SK-N-SH (cell line): ENCODE measurements around the gene COG2. TPM values are rescaled to one million over a fixed set of nuclear protein-coding genes. Genes with fewer than 3 reads are reported as not detected.
"Not testable (repeated sequence)": the region's sequence is repeated elsewhere in the genome, so short reads cannot be mapped to it uniquely, and the experiment has no call there.

Experiments used
- CTCF ChIA-PET: fragments of 300-600, 350-600 bp; formaldehyde crosslinking; extraction: SDS; loops from one replicate; lab custom pipeline; 2021; lab: Yijun Ruan, JAX
- POLR2A ChIA-PET: fragments of 350-600 bp; sonication (Branson Sonifier 250); formaldehyde crosslinking; extraction: SDS; loops from one replicate; lab custom pipeline; 2020; ENCODE audit warnings: antibody characterized with exemption, inconsistent platforms; lab: Yijun Ruan, JAX
- DNase-seq: peaks from one replicate; pipeline ENCODE4 v3.0.0; 2012
- H2AFZ ChIP-seq: fragments of 200-600 bp; sonication (generic); 2 replicates; pipeline ENCODE4 v1.8.1; 2016; ENCODE audit warnings: antibody characterized with exemption, mild to moderate bottlenecking, low read depth
- H3F3A ChIP-seq: fragments of 200-600 bp; sonication (generic); replicated peaks from 2 replicates; pipeline ENCODE3; 2016; ENCODE audit warnings: antibody characterized with exemption, mild to moderate bottlenecking; ENCODE audit not compliant: insufficient read depth
- H3K27ac ChIP-seq, 2 experiments: fragments of 200-500 bp in 1 of 2; fragments of 200-600 bp in 1 of 2; sonication (Bioruptor generic) in 1 of 2; sonication (generic), shearing (Covaris generic) in 1 of 2; 2 replicates each; pipeline versions ENCODE4 v1.5.1 to v1.6.1; 2014 to 2016; ENCODE audit warnings: low read depth in 2 of 2, inconsistent platforms in 1 of 2, low read length in 1 of 2, mild to moderate bottlenecking in 1 of 2, mixed read lengths in 1 of 2
- H3K27me3 ChIP-seq: fragments of 200-600 bp; sonication (generic), shearing (Covaris generic); 2 replicates; pipeline ENCODE4 v1.6.1; 2016; ENCODE audit warnings: mixed run types; ENCODE audit not compliant: insufficient read depth
- H3K36me3 ChIP-seq, 2 experiments: fragments of 200-500 bp in 1 of 2; fragments of 200-600 bp in 1 of 2; sonication (Bioruptor generic) in 1 of 2; sonication (generic) in 1 of 2; replicated peaks in 1 of 2; 2 replicates each; pipeline versions ENCODE3 to v1.5.1; 2014 to 2016; ENCODE audit warnings: low read length in 1 of 2, mild to moderate bottlenecking in 1 of 2; ENCODE audit not compliant: insufficient read depth in 2 of 2, control insufficient read depth in 1 of 2
- H3K4me1 ChIP-seq, 2 experiments: fragments of 200-500 bp in 1 of 2; fragments of 200-600 bp in 1 of 2; sonication (Bioruptor generic) in 1 of 2; sonication (generic), shearing (Covaris generic) in 1 of 2; 2 replicates each; pipeline versions ENCODE4 v1.5.1 to v1.6.1; 2014 to 2016; ENCODE audit warnings: low read depth in 1 of 2, low read length in 1 of 2, mixed run types in 1 of 2; ENCODE audit not compliant: insufficient read depth in 2 of 2, control insufficient read depth in 1 of 2
- H3K4me2 ChIP-seq: fragments of 200-600 bp; sonication (generic), shearing (Covaris generic); 2 replicates; pipeline ENCODE4 v1.6.1; 2017; ENCODE audit warnings: mixed run types
- H3K4me3 ChIP-seq, 2 experiments: fragments of 200-500 bp in 1 of 2; fragments of 200-600 bp in 1 of 2; sonication (Bioruptor generic) in 1 of 2; sonication (generic), shearing (Covaris generic) in 1 of 2; 2 replicates each; pipeline versions ENCODE4 v1.5.1 to v1.8.1; 2014 to 2016; ENCODE audit warnings: low read depth in 2 of 2, inconsistent platforms in 1 of 2, low read length in 1 of 2, mild to moderate bottlenecking in 1 of 2, mixed read lengths in 1 of 2, moderate library complexity in 1 of 2
- H3K79me2 ChIP-seq: fragments of 200-600 bp; sonication (generic); 2 replicates; pipeline ENCODE4 v1.8.1; 2017; ENCODE audit warnings: mild to moderate bottlenecking; ENCODE audit not compliant: insufficient read depth
- H3K9ac ChIP-seq: fragments of 200-600 bp; sonication (generic); 2 replicates; pipeline ENCODE4 v1.6.1; 2017; ENCODE audit warnings: mixed run types
- H3K9me2 ChIP-seq: fragments of 200-600 bp; sonication (generic); 2 replicates; pipeline ENCODE4 v1.6.1; 2017; ENCODE audit warnings: mixed run types
- H3K9me3 ChIP-seq: fragments of 200-600 bp; sonication (generic); 2 replicates; pipeline ENCODE4 v1.6.1; 2017; ENCODE audit warnings: mixed run types, mild to moderate bottlenecking, moderate library complexity
- H4K20me1 ChIP-seq: fragments of 200-600 bp; sonication (generic); 2 replicates; pipeline ENCODE4 v1.6.1; 2017; ENCODE audit warnings: mild to moderate bottlenecking, mixed run types; ENCODE audit not compliant: insufficient read depth
- EP300 ChIP-seq, 2 experiments: IDR thresholded peaks; 2 replicates each; pipeline versions ENCODE4 v1.4.0 to v1.6.1; 2012; ENCODE audit warnings: borderline replicate concordance in 1 of 2, low read depth in 1 of 2, low read length in 1 of 2
- FOSL2 ChIP-seq: IDR thresholded peaks from 2 replicates; pipeline ENCODE4 v1.4.0; 2012; ENCODE audit warnings: low read depth, mild to moderate bottlenecking, moderate library complexity, borderline replicate concordance
- GABPA ChIP-seq: IDR thresholded peaks from 2 replicates; pipeline ENCODE4 v1.4.0; 2012; ENCODE audit warnings: low read depth, mild to moderate bottlenecking
- IRF3 ChIP-seq: fragments of 150-350 bp; IDR thresholded peaks from 2 replicates; pipeline ENCODE4 v1.6.1; 2016; ENCODE audit warnings: mild to moderate bottlenecking, low read depth, low read length
- POLR2AphosphoS5 ChIP-seq: IDR thresholded peaks from 2 replicates; pipeline ENCODE4 v1.6.1; 2012; ENCODE audit warnings: low read depth, low read length
- SIN3A ChIP-seq: IDR thresholded peaks from 2 replicates; pipeline ENCODE4 v1.6.1; 2012; ENCODE audit warnings: low read depth, mild to moderate bottlenecking, low read length, moderate library complexity, borderline replicate concordance
- TAF1 ChIP-seq: IDR thresholded peaks from 2 replicates; pipeline ENCODE4 v1.6.1; 2012; ENCODE audit warnings: low read depth, mild to moderate bottlenecking, low read length, moderate library complexity, borderline replicate concordance
- WGBS: methylation state at CpG from one replicate; pipeline ENCODE4 v1.1.6; 2017; ENCODE audit warnings: low lambda C conversion rate; 5-methylcytosine and 5-hydroxymethylcytosine counted together
- polyA plus RNA-seq, 3 experiments: library from polyadenylated mRNA; depleted of rRNA; stranded (reverse); fragments of >200 nt; gene quantifications; 2 replicates each; pipeline ENCODE4 v1.2.3, GENCODE V29; 2012
- TF ChIP-seq, protein P1 (sequence below): fragments of 200-600 bp; sonication (generic); IDR thresholded peaks from 2 replicates; pipeline ENCODE4 v1.6.1; 2017; ENCODE audit warnings: antibody characterized with exemption, mild to moderate bottlenecking, moderate library complexity
- TF ChIP-seq, protein P2 (sequence below): IDR thresholded peaks from 2 replicates; pipeline ENCODE4 v1.4.0; 2012; ENCODE audit warnings: low read depth, borderline replicate concordance

Gene COG2
- polyA plus RNA-seq, 1 of the 3 experiments (the other 2 are of a cell fraction), result 11.0 TPM

GRCh38 chr1:230599926-230600656 lies 42.2 kb upstream of the COG2 start:
- Histone ChIP-seq H3K27ac (no peak overlapping the region), H3K9me3 (no peaks in the 10 kb centered on the region), H3K4me1 (no peaks in the 10 kb centered on the region), H3K27me3 (no peaks in the 10 kb centered on the region), H3K9me2 (no peaks in the 10 kb centered on the region), H3K79me2 (no peaks in the 10 kb centered on the region), H3K4me2 (no peak overlapping the region), H3K9ac (no peak overlapping the region), H3F3A (no peaks in the 10 kb centered on the region), H3K36me3 (no peaks in the 10 kb centered on the region), H2AFZ (no peak overlapping the region), H4K20me1 (no peaks in the 10 kb centered on the region), H3K4me3 (no peak overlapping the region)
- ChIA-PET POLR2A (no interaction called here), CTCF (interaction anchor here (0.7 to 2.1 kb wide), 5 partner anchors 11 to 196 kb away, joined by 3 to 8 read pairs (median 3); no protein-coding TSS in a partner anchor)
- 14% methylated on average over 4 of the region's 4 CpGs for WGBS
- TF ChIP-seq EP300 (IDR thresholded peaks at IDR 0.05; ENCODE audit: borderline replicate concordance in 1 of 2, low read depth in 1 of 2, low read length in 1 of 2), result no peak
- TF ChIP-seq SIN3A, result no peak
- TF ChIP-seq FOSL2, result no peak
- TF ChIP-seq, protein P1, sequence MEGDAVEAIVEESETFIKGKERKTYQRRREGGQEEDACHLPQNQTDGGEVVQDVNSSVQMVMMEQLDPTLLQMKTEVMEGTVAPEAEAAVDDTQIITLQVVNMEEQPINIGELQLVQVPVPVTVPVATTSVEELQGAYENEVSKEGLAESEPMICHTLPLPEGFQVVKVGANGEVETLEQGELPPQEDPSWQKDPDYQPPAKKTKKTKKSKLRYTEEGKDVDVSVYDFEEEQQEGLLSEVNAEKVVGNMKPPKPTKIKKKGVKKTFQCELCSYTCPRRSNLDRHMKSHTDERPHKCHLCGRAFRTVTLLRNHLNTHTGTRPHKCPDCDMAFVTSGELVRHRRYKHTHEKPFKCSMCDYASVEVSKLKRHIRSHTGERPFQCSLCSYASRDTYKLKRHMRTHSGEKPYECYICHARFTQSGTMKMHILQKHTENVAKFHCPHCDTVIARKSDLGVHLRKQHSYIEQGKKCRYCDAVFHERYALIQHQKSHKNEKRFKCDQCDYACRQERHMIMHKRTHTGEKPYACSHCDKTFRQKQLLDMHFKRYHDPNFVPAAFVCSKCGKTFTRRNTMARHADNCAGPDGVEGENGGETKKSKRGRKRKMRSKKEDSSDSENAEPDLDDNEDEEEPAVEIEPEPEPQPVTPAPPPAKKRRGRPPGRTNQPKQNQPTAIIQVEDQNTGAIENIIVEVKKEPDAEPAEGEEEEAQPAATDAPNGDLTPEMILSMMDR, result no peak
- TF ChIP-seq, protein P2, sequence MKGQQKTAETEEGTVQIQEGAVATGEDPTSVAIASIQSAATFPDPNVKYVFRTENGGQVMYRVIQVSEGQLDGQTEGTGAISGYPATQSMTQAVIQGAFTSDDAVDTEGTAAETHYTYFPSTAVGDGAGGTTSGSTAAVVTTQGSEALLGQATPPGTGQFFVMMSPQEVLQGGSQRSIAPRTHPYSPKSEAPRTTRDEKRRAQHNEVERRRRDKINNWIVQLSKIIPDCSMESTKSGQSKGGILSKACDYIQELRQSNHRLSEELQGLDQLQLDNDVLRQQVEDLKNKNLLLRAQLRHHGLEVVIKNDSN, result no peak
- no peak for TF ChIP-seq IRF3
- TF ChIP-seq POLR2AphosphoS5, result no peak
- no peak for TF ChIP-seq GABPA
- no peak for TF ChIP-seq TAF1
- no peak for DNase-seq

DNA sequence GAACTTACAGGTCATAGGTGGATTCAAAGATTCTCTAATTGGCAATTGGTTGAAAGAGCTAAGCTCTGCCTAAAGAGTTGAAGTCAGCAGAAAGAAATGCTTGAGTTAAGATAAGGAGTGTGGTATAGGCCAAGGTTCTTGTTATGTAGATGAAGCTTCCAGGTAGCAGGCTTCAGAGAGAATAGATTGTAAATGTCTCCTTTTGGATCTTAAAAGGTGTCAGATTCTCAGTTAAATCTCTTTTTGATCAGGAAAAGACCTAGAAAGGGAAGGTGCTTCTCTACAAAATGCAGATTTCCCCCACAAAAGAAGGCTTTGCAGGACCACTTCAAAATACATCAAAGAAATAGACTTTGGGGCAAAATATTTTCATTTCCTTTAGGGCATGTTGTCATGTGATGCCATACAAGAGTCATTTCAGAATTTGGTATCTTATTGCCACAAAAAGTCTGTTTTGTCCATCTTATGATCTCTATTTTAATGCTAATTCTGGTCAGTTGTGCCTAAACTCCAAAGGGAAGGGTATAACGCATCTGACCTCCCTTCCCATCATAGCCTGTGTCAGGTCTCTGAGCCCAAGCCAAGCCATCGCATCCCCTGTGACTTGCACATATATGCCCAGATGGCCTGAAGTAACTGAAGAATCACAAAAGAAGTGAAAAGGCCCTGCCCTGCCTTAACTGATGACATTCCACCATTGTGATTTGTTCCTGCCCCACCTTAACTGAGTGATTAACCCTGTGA lies 41.5 kb upstream of the COG2 start:
- H3K79me2 ChIP-seq, H3K4me3 ChIP-seq, H3K4me1 ChIP-seq, H3K9me3 ChIP-seq, H3K27me3 ChIP-seq, POLR2A ChIA-PET, H3K36me3 ChIP-seq, H3K27ac ChIP-seq, DNase-seq, H3K9me2 ChIP-seq, H3F3A ChIP-seq, H3K4me2 ChIP-seq, H2AFZ ChIP-seq, H4K20me1 ChIP-seq, H3K9ac ChIP-seq: not testable (repeated sequence)
- CTCF ChIA-PET, result interaction anchor here (1.1 to 2.1 kb wide), 2 partner anchors 12 to 30 kb away, joined by 3 to 8 read pairs; no protein-coding TSS in a partner anchor
- WGBS, result 63% methylated on average over 2 of the region's 2 CpGs
